ENCODE measurements around the gene ILF2.

GRCh38 chr1:153688276-153688675 is 17.5 kb upstream of the ILF2 start:
- TF ChIP-seq SIN3A (IDR thresholded peaks at IDR 0.05; ENCODE audit: borderline replicate concordance, insufficient read depth, low read length) (no peak), TAF1 (IDR thresholded peaks at IDR 0.05; ENCODE audit: borderline replicate concordance, insufficient read depth, low read length) (no peak), POLR2AphosphoS5 (IDR thresholded peaks at IDR 0.05; ENCODE audit: low read depth, low read length) (no peak)
- TF ChIP-seq, protein P1, sequence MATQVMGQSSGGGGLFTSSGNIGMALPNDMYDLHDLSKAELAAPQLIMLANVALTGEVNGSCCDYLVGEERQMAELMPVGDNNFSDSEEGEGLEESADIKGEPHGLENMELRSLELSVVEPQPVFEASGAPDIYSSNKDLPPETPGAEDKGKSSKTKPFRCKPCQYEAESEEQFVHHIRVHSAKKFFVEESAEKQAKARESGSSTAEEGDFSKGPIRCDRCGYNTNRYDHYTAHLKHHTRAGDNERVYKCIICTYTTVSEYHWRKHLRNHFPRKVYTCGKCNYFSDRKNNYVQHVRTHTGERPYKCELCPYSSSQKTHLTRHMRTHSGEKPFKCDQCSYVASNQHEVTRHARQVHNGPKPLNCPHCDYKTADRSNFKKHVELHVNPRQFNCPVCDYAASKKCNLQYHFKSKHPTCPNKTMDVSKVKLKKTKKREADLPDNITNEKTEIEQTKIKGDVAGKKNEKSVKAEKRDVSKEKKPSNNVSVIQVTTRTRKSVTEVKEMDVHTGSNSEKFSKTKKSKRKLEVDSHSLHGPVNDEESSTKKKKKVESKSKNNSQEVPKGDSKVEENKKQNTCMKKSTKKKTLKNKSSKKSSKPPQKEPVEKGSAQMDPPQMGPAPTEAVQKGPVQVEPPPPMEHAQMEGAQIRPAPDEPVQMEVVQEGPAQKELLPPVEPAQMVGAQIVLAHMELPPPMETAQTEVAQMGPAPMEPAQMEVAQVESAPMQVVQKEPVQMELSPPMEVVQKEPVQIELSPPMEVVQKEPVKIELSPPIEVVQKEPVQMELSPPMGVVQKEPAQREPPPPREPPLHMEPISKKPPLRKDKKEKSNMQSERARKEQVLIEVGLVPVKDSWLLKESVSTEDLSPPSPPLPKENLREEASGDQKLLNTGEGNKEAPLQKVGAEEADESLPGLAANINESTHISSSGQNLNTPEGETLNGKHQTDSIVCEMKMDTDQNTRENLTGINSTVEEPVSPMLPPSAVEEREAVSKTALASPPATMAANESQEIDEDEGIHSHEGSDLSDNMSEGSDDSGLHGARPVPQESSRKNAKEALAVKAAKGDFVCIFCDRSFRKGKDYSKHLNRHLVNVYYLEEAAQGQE (IDR thresholded peaks at IDR 0.05; ENCODE audit: insufficient read depth in 1 of 2, low read depth in 2 of 2, low read length in 2 of 2) = no peak
